Activated CD4-positive, alpha-beta memory T cell treated with anti-CD3 and anti-CD28 coated beads for 36 hours (primary cell): ENCODE results near the gene MAP3K19. TPM values are rescaled to one million over a fixed set of nuclear protein-coding genes. Genes with fewer than 3 reads are reported as not detected.

Source experiments
- CTCF ChIA-PET: fragments of 350-600 bp; sonication (Branson Sonifier 250); formaldehyde crosslinking; loops from one replicate; lab custom pipeline; 2021; ENCODE audit warnings: antibody characterized with exemption, inconsistent platforms; lab: Charles Lee
- POLR2A ChIA-PET: fragments of 350-600 bp; sonication (Branson Sonifier 250); formaldehyde crosslinking; loops from one replicate; lab custom pipeline; 2021; ENCODE audit warnings: antibody characterized with exemption; lab: Charles Lee
- DNase-seq: peaks from one replicate; pipeline ENCODE4 v3.0.0-alpha.2; 2020
- H3K27ac Mint-ChIP-seq: one replicate; pipeline ENCODE4 v1.8.0; 2021; ENCODE audit warnings: mixed read lengths
- H3K27me3 Mint-ChIP-seq: one replicate; pipeline ENCODE4 v1.8.0; 2021; ENCODE audit warnings: mixed read lengths
- H3K36me3 Mint-ChIP-seq: one replicate; pipeline ENCODE4 v1.8.0; 2021; ENCODE audit warnings: mixed read lengths
- H3K4me1 Mint-ChIP-seq: one replicate; pipeline ENCODE4 v1.8.0; 2021; ENCODE audit warnings: low read depth, mixed read lengths
- H3K4me3 Mint-ChIP-seq: one replicate; pipeline ENCODE4 v1.8.0; 2021; ENCODE audit warnings: mild to moderate bottlenecking, mixed read lengths
- H3K9me3 Mint-ChIP-seq: one replicate; pipeline ENCODE4 v1.8.0; 2021; ENCODE audit warnings: mixed read lengths
- intact Hi-C: fragments of 100-400 bp; cut with micrococcal nuclease; formaldehyde crosslinking; loops from one replicate; pipeline ENCODE4 v1.15.1; 2023
- total RNA-seq, 2 experiments: library from RNA; stranded (reverse); gene quantifications; one replicate each; pipeline ENCODE4 v1.2.3, GENCODE V29; 2021

The MAP3K19 gene
- total RNA-seq, 2 experiments from 2014 or later = not detected

DNA sequence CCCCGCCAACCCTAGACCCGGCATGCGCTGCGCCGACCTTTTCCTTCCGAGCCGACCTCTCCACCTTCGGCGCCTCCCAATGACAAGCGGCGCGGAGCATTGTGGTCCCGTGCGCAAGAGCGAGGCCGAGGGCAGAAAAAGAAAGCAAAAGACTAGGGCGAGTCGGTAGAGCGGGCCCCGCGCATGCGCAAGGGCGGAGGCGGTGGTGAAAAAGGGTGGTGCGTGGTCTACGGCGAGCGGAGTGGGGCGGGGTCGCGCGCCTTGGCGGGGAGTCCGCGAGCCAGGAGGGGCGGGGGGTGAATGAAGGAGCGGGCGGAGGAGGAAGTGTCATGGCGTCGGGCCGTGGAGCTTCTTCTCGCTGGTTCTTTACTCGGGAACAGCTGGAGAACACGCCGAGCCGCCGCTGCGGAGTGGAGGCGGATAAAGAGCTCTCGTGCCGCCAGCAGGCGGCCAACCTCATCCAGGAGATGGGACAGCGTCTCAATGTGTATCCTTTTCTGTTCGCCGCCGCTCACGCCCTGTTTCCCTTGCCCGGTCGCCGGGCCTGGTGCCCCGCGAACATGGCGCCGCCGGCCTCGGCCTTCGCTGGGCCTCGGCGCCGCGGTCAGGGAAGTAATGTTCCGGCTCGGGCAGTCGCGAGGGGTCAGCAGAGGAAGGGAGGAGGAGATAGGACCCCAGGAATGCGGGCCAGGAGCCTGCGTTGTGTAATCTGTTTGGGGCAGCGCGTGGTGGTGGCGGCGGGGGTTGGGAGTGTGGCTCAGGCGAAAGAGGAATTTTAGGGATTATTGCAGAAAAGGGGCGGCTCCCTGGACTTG, 128.5 kb downstream of the MAP3K19 start, which contains the start of gene CCNT2:
Gene CCNT2, plus strand, starts transcription at position 297 of the 815 bp plus-strand sequence. Its CDS starts 33 bp downstream, at position 330.
- H3K9me3 Mint-ChIP-seq = no peaks in the 10 kb centered on the region
- peaks cover 16% of the 10 kb centered on the region for H3K36me3 Mint-ChIP-seq
- H3K4me3 Mint-ChIP-seq = peak within 1 kb of the TSS; percentile 90
- intact Hi-C loops = loop anchor here (1.0 to 10.0 kb wide), 12 partner anchors 20 to 1066 kb away; partner anchors contain the start of genes DARS1, MCM6, RAB3GAP1 and UBXN4
- H3K4me1 Mint-ChIP-seq = peaks cover 35% of the 10 kb centered on the region
- H3K27ac Mint-ChIP-seq = peak within 1 kb of the TSS; percentile 97
- POLR2A ChIA-PET = interaction anchor here (1.0 to 1.2 kb wide), 3 partner anchors 8 to 612 kb away, joined by 3 to 4 read pairs (median 3); partner anchors contain the start of genes R3HDM1 and ZRANB3
- CTCF ChIA-PET = interaction anchor here (1.4 kb wide), 1 partner anchor 467 kb away, joined by 9 read pairs; no protein-coding TSS in a partner anchor
- peaks cover 5% of the 10 kb centered on the region for H3K27me3 Mint-ChIP-seq
- DNase-seq = peak; percentile 100

DNA sequence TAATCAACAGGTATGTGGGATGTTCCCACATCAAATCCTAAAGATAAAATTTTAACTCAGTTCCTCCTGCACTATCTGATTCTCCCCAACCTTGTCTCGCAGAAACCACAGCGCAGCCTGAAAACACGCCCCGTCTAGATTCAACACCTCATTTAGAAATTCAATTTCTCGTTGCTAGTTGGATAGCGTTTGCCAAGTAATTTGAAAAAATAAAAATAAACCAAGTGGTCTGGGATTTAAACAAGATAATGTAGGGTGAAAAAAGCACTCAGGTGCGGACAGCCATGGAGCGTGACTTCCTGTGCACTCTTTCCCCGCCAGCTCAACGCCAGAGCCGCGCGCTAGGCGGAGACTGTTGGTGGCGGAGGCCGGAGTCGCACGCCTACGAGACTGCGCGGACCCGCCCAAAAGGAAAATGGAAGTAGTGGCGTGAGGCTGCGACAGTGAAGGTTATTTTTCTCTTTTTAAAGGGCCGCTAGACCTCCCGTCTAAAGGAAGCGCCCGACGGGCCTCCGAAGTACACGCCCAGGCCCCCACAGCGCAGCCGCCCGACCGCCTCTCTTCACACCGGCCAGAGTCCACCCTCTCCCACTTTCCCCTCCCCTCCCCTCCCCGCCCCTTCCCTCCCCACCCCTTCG, 129.2 kb downstream of the MAP3K19 start:
- intact Hi-C loops = loop anchor here (1.0 to 10.0 kb wide), 12 partner anchors 21 to 1067 kb away; partner anchors contain the start of genes DARS1, MCM6, RAB3GAP1 and UBXN4
- Mint-ChIP-seq H3K4me3 (peak overlapping the region; percentile 90), H3K27me3 (peaks cover 5% of the 10 kb centered on the region), H3K4me1 (peaks cover 29% of the 10 kb centered on the region), H3K36me3 (peaks cover 16% of the 10 kb centered on the region), H3K27ac (peak overlapping the region; percentile 97), H3K9me3 (no peaks in the 10 kb centered on the region)
- POLR2A ChIA-PET = interaction anchor here (1.0 to 1.2 kb wide), 4 partner anchors 9 to 613 kb away, joined by 3 to 4 read pairs (median 3); partner anchors contain the start of genes R3HDM1 and ZRANB3
- DNase-seq = peak; percentile 93
- CTCF ChIA-PET = interaction anchor here (1.4 kb wide), 1 partner anchor 466 kb away, joined by 9 read pairs; no protein-coding TSS in a partner anchor

DNA sequence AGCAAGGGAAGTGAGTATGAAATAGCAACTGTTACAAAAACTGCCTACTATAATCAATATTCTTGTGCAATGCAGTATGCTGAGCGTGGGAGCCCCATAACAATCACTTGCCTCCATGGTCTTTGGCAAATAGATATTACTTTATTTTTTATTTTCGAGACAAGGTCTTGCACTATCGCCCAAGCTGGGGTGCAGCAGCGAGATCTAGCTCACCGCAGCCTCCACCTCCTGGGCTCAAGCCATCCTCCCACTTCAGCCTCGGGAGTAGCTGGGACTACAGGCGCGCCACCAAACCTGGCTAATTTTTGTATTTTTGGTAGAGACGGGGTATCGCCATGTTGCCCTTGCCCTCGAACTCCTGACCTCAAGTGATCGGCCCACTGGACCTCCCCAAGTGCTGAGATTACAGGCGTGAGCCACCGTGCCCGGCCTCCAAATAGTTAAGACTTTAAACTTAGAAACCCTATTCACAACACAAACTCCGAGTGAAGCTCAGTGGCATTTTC, 129.8 kb downstream of the MAP3K19 start:
- Mint-ChIP-seq H3K9me3 (no peaks in the 10 kb centered on the region), H3K4me1 (peaks cover 23% of the 10 kb centered on the region), H3K27ac (peak overlapping the region; percentile 97), H3K36me3 (peaks cover 16% of the 10 kb centered on the region), H3K27me3 (peaks cover 5% of the 10 kb centered on the region), H3K4me3 (peak overlapping the region; percentile 90)
- CTCF ChIA-PET = interaction anchor here (0.7 to 1.4 kb wide), 2 partner anchors 19 to 466 kb away, joined by 3 to 9 read pairs; no protein-coding TSS in a partner anchor
- intact Hi-C loops = loop anchor here (5.0 to 10.0 kb wide), 3 partner anchors 250 to 1067 kb away; partner anchors contain the start of gene DARS1
- DNase-seq = peak; percentile 27
- POLR2A ChIA-PET = interaction anchor here (1.2 kb wide), 2 partner anchors 10 to 136 kb away, joined by 3 read pairs; no protein-coding TSS in a partner anchor

Other genes starting within 250 kb of the MAP3K19 start
- not detected for gene ACMSD, start 208.8 kb downstream of the MAP3K19 start, total RNA-seq
- gene CCNT2, start 128.6 kb downstream of the MAP3K19 start, total RNA-seq = 10 to 100 TPM; 25.1 to 25.7 TPM
- 10 to 100 TPM; 29.6 to 30.7 TPM for gene RAB3GAP1, start 4.8 kb upstream of the MAP3K19 start, total RNA-seq